NOMO-1 (cell line): Measurements from ENCODE around the gene FN1.

Source experiments
- DNase-seq, 2 experiments: peaks; one replicate each; lab custom pipeline; 2025; ENCODE audit not compliant: unreplicated experiment in 2 of 2; lab: John Stamatoyannopoulos, UW

FN1 gene

GRCh38 chr2:215435870-215436704 is at the start of gene FN1:
Gene FN1, minus strand, starts transcription at chr2:215436068. Its CDS starts 266 bp downstream, at chr2:215435802.
- DNase-seq = peak; percentile 27 to 54

- DNase-seq = no peak
Observed at GRCh38 chr2:215485032-215485431, 49.2 kb upstream of the FN1 start.

- no peak for DNase-seq
Observed at GRCh38 chr2:215484570-215484969, 48.7 kb upstream of the FN1 start.

- no peak for DNase-seq
Observed at GRCh38 chr2:215483431-215483830, 47.6 kb upstream of the FN1 start.

- no peak for DNase-seq
Observed at GRCh38 chr2:215479536-215480240, 43.8 kb upstream of the FN1 start.

GRCh38 chr2:215479121-215479520 is 43.3 kb upstream of the FN1 start:
- DNase-seq = no peak

GRCh38 chr2:215476424-215476823 is 40.6 kb upstream of the FN1 start:
- no peak for DNase-seq

- no peak for DNase-seq
Observed at GRCh38 chr2:215466097-215466909, 30.4 kb upstream of the FN1 start.

GRCh38 chr2:215465256-215465655 is 29.4 kb upstream of the FN1 start:
- no peak for DNase-seq

GRCh38 chr2:215461836-215462532 is 26.1 kb upstream of the FN1 start:
- no peak for DNase-seq

GRCh38 chr2:215460682-215461382 is 25.0 kb upstream of the FN1 start:
- no peak for DNase-seq

- no peak for DNase-seq
Observed at GRCh38 chr2:215455958-215456357, 20.1 kb upstream of the FN1 start.

- DNase-seq = peak in 1 of 2 experiments; percentile 34
Observed at GRCh38 chr2:215454519-215455246, 18.8 kb upstream of the FN1 start.

- no peak for DNase-seq
Observed at GRCh38 chr2:215452725-215453124, 16.9 kb upstream of the FN1 start.

GRCh38 chr2:215451012-215451756 is 15.3 kb upstream of the FN1 start:
- no peak for DNase-seq

GRCh38 chr2:215450188-215451011 is 14.5 kb upstream of the FN1 start:
- no peak for DNase-seq

- no peak for DNase-seq
Observed at GRCh38 chr2:215447673-215448081, 11.8 kb upstream of the FN1 start.

- no peak for DNase-seq
Observed at GRCh38 chr2:215447056-215447455, 11.2 kb upstream of the FN1 start.
